Measurements from ENCODE around the gene ALLC. TPM values are rescaled to one million over a fixed set of nuclear protein-coding genes. Genes with fewer than 3 reads are reported as not detected.

Gene ALLC
- total and polyA plus RNA-seq, 7 donors: not detected

GRCh38 chr2:3649581-3649980 is 8.4 kb upstream of the ALLC start:
- TF ChIP-seq CTCF (IDR thresholded peaks at IDR 0.05): no peak
- 79 to 84% (median 79%) methylated on average over 16 of the region's 16 CpGs for WGBS, 3 donors
- no peaks in the 10 kb centered on the region for H3K4me1 ChIP-seq
- intact Hi-C loops (cut with DNase I): no loop called here
- DNase-seq (no peak), ATAC-seq (no peak)
- H3K36me3 ChIP-seq (ENCODE audit: insufficient read depth in 1 of 2, low read depth in 1 of 2): no peaks in the 10 kb centered on the region
- no peaks in the 10 kb centered on the region for H3K9me3 ChIP-seq
- peaks cover 0 to 20% (median 0%) of the 10 kb centered on the region in 3 donors for H3K27me3 ChIP-seq (ENCODE audit: insufficient read depth in 3 of 3, low read length in 2 of 3)
- no peak overlapping the region for H3K4me3 ChIP-seq
- H3K27ac ChIP-seq: no peak overlapping the region

GRCh38 chr2:3650140-3650920 is 7.7 kb upstream of the ALLC start:
- TF ChIP-seq CTCF (IDR thresholded peaks at IDR 0.05): no peak
- no peak overlapping the region for H3K4me3 ChIP-seq
- DNase-seq (no peak), ATAC-seq (peak in 1 of 4 donors; percentile 15)
- H3K27me3 ChIP-seq (ENCODE audit: insufficient read depth in 3 of 3, low read length in 2 of 3): peaks cover 0 to 20% (median 0%) of the 10 kb centered on the region in 3 donors
- no peaks in the 10 kb centered on the region for H3K36me3 ChIP-seq (ENCODE audit: insufficient read depth in 1 of 2, low read depth in 1 of 2)
- H3K27ac ChIP-seq: no peak overlapping the region
- no peaks in the 10 kb centered on the region for H3K9me3 ChIP-seq
- 63 to 76% (median 71%) methylated on average over 19 to 20 of the region's 20 CpGs for WGBS, 3 donors
- intact Hi-C loops (cut with DNase I): loop anchor here (2.0 to 5.0 kb wide), 3 partner anchors 73 to 228 kb away; partner anchors contain the start of gene RPS7 (in 1 of the 2)
- no peaks in the 10 kb centered on the region for H3K4me1 ChIP-seq

GRCh38 chr2:3651691-3652648 is 6.0 kb upstream of the ALLC start:
- Histone ChIP-seq H3K9me3 (no peaks in the 10 kb centered on the region), H3K4me1 (no peaks in the 10 kb centered on the region), H3K36me3 (ENCODE audit: insufficient read depth in 1 of 2, low read depth in 1 of 2) (no peaks in the 10 kb centered on the region), H3K4me3 (peak overlapping the region; percentile 55), H3K27ac (peak overlapping the region; percentile 23), H3K27me3 (ENCODE audit: insufficient read depth in 3 of 3, low read length in 2 of 3) (peaks cover 0 to 20% (median 0%) of the 10 kb centered on the region in 3 donors)
- intact Hi-C loops (cut with DNase I): loop anchor here (2.0 to 5.0 kb wide), 3 partner anchors 75 to 230 kb away; partner anchors contain the start of gene RPS7 (in 1 of the 2)
- 17 to 26% (median 18%) methylated on average over 45 of the region's 45 CpGs for WGBS, 3 donors
- peak in 3 of 4 donors; percentile 38 to 47 (median 44) for ATAC-seq
- TF ChIP-seq CTCF (IDR thresholded peaks at IDR 0.05): no peak
- peak in 1 of 2 donors; percentile 39 for DNase-seq

GRCh38 chr2:3652896-3653625 is 4.9 kb upstream of the ALLC start:
- 91 to 93% (median 91%) methylated on average over 9 of the region's 9 CpGs for WGBS, 3 donors
- Histone ChIP-seq H3K36me3 (ENCODE audit: insufficient read depth in 1 of 2, low read depth in 1 of 2) (no peaks in the 10 kb centered on the region), H3K27ac (no peak overlapping the region), H3K27me3 (ENCODE audit: insufficient read depth in 3 of 3, low read length in 2 of 3) (peaks cover 0 to 20% (median 0%) of the 10 kb centered on the region in 3 donors), H3K4me3 (no peak overlapping the region), H3K9me3 (no peaks in the 10 kb centered on the region), H3K4me1 (no peaks in the 10 kb centered on the region)
- no peak for TF ChIP-seq CTCF (IDR thresholded peaks at IDR 0.05)
- no peak for DNase-seq
- no peak for ATAC-seq
- intact Hi-C loops (cut with DNase I): loop anchor here (5.0 kb wide), 2 partner anchors 76 to 231 kb away; partner anchors contain the start of gene RPS7 (in 1 of the 2)

Data from psoas muscle (tissue), 8 donors.